ES-I3 (cell line): ENCODE results near the gene ATP8B2.
"Not testable (repeated sequence)": the region's sequence is repeated elsewhere in the genome, so short reads cannot be mapped to it uniquely, and the experiment has no call there.

Experiments used
- H3K36me3 ChIP-seq: 2 replicates; pipeline ENCODE4 v1.6.1; 2013; ENCODE audit warnings: mild to moderate bottlenecking, low read length, control low read depth, moderate library complexity; ENCODE audit not compliant: insufficient read depth
- H3K4me1 ChIP-seq: 2 replicates; pipeline ENCODE4 v1.6.1; 2013; ENCODE audit warnings: mild to moderate bottlenecking, control low read depth, low read length; ENCODE audit not compliant: insufficient read depth
- H3K9ac ChIP-seq: 2 replicates; pipeline ENCODE4 v1.6.1; 2013; ENCODE audit warnings: low read depth, mild to moderate bottlenecking, low read length, moderate library complexity
- H3K9me3 ChIP-seq: 2 replicates; pipeline ENCODE4 v1.6.1; 2013; ENCODE audit warnings: mild to moderate bottlenecking, low read length, moderate library complexity; ENCODE audit not compliant: control insufficient read depth, insufficient read depth

ATP8B2 gene, protein sequence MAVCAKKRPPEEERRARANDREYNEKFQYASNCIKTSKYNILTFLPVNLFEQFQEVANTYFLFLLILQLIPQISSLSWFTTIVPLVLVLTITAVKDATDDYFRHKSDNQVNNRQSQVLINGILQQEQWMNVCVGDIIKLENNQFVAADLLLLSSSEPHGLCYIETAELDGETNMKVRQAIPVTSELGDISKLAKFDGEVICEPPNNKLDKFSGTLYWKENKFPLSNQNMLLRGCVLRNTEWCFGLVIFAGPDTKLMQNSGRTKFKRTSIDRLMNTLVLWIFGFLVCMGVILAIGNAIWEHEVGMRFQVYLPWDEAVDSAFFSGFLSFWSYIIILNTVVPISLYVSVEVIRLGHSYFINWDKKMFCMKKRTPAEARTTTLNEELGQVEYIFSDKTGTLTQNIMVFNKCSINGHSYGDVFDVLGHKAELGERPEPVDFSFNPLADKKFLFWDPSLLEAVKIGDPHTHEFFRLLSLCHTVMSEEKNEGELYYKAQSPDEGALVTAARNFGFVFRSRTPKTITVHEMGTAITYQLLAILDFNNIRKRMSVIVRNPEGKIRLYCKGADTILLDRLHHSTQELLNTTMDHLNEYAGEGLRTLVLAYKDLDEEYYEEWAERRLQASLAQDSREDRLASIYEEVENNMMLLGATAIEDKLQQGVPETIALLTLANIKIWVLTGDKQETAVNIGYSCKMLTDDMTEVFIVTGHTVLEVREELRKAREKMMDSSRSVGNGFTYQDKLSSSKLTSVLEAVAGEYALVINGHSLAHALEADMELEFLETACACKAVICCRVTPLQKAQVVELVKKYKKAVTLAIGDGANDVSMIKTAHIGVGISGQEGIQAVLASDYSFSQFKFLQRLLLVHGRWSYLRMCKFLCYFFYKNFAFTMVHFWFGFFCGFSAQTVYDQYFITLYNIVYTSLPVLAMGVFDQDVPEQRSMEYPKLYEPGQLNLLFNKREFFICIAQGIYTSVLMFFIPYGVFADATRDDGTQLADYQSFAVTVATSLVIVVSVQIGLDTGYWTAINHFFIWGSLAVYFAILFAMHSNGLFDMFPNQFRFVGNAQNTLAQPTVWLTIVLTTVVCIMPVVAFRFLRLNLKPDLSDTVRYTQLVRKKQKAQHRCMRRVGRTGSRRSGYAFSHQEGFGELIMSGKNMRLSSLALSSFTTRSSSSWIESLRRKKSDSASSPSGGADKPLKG

DNA sequence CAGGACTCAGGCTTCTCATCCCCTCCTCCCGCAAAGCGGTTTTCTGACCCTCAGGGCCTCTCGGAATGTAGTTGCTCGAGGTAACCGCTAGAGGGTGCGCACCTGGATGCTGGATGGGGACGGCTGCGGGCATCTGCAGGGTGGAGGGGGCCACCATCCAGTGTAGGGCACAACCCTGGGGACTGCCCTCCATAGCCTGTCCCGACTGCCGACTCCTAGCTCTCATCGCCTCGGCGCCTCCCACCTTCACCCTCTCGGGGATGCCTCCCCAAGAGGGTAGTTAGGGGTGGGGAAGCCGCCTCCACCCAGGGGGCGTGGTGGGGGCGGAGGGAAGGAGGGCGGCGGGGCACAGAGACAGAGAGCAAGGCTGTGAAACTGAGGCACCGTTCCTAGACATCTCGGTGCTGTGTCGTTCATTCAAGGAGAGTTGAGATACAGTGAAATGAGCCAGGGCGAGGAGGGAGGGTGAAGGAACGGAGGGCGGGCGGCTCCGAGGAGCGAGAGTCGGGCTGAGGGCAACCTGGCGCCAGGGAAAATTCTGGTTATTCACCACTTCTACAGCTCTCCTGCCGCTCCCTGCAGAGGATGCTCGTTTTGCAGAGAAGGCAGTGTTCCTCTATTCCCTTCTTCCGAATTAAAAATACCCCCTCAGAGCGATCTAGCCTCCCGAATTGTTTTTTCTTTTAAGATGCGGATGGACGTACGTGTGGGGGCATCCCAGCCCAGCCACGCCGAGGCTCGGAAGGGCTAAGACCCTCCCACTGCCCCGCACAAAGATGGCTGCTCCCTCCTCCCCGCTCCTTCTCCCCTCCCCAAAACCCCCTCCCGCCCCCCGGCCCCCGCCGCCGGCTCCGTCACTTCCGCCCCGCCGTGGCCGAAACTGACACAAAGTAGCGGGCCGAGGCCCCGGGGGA, at the start of gene ATP8B2:
Gene ATP8B2 (plus strand): TSS at position 857 of the 914 bp plus-strand sequence. CDS start 2,617 bp downstream, outside the sequence.
- peaks cover 25% of the 10 kb centered on the region for H3K4me1 ChIP-seq
- no peaks in the 10 kb centered on the region for H3K36me3 ChIP-seq
- no peaks in the 10 kb centered on the region for H3K9me3 ChIP-seq
- H3K9ac ChIP-seq: peak within 1 kb of the TSS; percentile 82

DNA sequence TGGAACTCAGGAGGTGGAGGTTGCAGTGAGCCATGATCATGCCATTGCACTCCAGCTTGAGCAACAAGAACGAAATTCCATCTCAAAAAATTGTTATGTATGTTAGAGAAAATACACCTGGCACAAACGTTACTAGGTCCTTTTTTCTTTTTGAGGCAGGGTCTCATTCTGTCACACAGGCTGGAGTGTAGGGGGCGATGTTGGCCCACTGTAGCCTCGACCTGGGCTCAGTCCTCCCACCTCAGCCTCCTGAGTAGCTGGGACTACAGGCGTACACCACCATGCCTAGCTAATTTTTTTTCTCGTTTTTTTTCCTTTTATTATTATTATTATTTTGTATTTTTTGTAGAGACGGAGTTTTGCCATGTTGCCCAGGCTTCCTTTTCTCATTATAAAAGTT, 48.5 kb upstream of the ATP8B2 start:
- Histone ChIP-seq H3K36me3 (peaks cover 10% of the 10 kb centered on the region; the same call in 1 of the 2 replicates), H3K4me1 (no peaks in the 10 kb centered on the region), H3K9ac (no peak overlapping the region)

GRCh38 chr1:154287591-154287990, 37.7 kb upstream of the ATP8B2 start:
- not testable (repeated sequence) for H3K9me3 ChIP-seq, H3K4me1 ChIP-seq, H3K9ac ChIP-seq, H3K36me3 ChIP-seq

More for the DNA sequence above, 48.5 kb upstream of the ATP8B2 start:
- no peaks in the 10 kb centered on the region for H3K9me3 ChIP-seq

- H3K9ac ChIP-seq: no peak overlapping the region
Measured at GRCh38 chr1:154288661-154289060, 36.7 kb upstream of the ATP8B2 start.

DNA sequence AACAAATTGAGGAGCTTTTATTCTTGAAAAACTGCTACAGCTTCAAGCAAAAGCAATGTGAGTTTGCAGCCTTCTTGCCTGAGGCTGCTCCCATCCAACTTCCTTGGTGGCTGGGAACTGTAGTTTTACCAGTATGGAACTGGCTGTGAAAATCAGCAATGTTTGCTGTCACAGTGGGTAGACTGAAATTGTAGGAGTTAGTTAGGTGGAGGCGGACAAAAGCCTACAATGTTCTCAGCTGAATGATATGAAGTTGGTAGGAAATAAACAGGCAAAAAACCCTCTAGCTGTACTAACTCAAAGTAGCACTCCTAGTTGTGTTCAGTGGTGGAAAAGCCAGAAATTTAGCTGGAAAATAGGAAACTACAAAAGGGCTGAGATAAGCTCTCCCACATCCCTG, 34.4 kb upstream of the ATP8B2 start:
- Histone ChIP-seq H3K9ac (no peak overlapping the region), H3K9me3 (peaks cover 3% of the 10 kb centered on the region; the same call in 1 of the 2 replicates), H3K36me3 (no peaks in the 10 kb centered on the region), H3K4me1 (no peaks in the 10 kb centered on the region)

More at GRCh38 chr1:154288661-154289060, 36.7 kb upstream of the ATP8B2 start:
- Histone ChIP-seq H3K4me1 (no peaks in the 10 kb centered on the region), H3K9me3 (no peaks in the 10 kb centered on the region), H3K36me3 (no peaks in the 10 kb centered on the region)

DNA sequence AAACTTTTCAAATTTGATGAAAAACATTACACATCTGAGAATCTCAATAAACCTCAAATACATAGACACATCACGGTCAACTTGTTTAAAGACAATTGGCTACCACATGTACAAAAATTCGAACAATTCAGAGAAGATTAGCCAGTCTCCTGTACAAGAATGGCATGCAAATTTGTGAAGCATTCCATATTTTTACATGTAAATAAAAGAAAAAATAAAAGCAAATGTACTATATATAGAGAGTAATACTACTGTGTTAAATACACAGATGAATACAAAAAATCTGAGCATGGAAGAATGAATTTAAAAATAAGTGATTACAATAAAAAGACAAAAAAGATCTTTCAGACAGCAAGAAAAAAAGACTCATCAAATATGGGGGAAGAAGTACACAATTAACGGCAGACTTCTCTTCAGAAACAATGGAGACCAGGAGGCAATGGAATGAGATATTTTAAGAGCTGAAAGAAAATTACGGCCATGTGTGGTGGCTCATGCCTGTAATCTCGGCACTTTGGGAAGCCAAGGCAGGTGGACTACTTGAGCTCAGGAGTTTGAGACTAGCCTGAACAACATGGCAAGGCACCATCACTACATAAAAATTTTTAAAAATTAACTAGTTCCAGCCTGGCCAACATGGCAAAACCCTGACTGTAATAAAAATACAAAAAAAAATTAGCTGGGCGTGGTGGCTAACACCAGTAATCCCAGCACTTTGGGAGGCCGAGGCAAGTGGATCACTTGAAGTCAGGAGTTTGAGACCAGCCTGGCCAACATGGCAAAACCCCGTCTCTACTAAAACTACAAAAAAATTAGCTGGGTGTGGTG, 29.7 kb upstream of the ATP8B2 start:
- H3K9ac ChIP-seq: no peak overlapping the region
- peaks cover 3% of the 10 kb centered on the region; the same call in 1 of the 2 replicates for H3K9me3 ChIP-seq
- H3K36me3 ChIP-seq: no peaks in the 10 kb centered on the region
- no peaks in the 10 kb centered on the region for H3K4me1 ChIP-seq

DNA sequence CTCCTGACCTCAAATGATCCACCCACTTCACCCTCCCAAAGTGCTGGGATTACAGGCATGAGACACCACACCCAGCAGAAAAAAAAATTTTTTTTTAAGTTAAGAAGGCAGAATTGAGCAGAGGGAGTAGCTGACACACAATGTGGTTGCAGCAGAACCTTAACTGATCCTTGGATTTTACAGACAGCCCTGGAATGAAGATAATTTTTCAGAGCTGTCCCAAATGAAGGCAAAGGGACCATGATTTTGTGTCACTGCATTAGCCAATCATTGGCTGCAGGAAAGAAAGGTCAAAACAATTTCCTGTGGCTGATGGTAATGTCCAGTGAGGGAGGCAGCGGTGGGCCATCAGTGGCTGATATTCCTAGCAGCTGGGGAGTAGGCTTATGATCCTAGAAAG, 23.7 kb upstream of the ATP8B2 start:
- no peaks in the 10 kb centered on the region for H3K4me1 ChIP-seq
- H3K36me3 ChIP-seq: no peaks in the 10 kb centered on the region
- H3K9ac ChIP-seq: no peak overlapping the region
- H3K9me3 ChIP-seq: no peaks in the 10 kb centered on the region

DNA sequence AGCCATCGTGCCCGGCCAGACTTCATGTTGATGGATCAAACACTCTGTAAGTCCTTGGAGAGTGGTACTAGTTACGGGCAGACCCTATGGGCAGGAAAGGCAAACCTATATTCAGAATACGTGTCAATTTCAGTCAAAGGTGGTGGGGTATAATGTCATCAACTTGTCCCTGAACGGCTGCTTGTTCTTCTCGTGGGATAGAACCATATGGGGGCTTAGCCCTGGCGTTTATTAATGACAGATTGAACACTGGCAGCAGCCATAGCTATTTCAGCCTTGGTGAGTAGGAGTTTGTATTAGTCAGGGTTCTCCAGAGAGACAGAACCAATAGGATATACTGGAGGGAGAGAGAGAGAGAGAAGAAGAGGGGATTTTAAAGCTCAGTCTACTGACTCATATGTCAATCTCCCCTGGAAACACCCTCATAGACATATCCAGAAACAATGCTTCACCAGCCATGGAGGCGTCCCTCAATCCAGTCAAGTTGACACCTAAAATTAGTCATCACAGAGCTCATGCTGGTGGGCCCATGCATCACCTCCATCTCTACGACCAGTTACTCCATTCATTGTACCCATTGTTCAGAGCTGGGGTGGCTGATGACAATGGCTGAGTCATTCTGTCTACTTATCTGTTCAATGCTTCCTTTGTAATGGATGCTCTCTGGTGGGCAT, 20.5 kb upstream of the ATP8B2 start:
- Histone ChIP-seq H3K36me3 (no peaks in the 10 kb centered on the region), H3K9ac (no peak overlapping the region), H3K4me1 (no peaks in the 10 kb centered on the region), H3K9me3 (no peaks in the 10 kb centered on the region)

DNA sequence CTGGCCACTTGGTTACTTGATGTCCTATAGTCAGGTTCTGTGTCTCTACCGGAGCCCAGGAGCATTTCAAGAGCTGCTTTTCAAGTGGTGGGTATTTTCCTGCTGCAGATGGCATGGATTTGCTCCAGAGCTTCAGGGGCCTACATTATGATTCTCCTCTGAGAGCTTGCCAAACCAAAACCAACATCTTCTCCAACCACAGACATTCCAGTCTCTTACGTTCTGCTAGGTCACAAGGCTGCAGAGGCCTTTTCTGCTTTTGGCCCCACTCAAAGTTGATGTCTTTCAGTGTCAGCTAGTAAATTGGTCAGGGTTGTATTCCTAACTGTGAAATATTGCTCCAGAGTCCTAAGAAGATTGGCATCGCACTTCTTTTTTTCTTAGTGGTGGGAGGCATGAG, 19.2 kb upstream of the ATP8B2 start:
- Histone ChIP-seq H3K36me3 (no peaks in the 10 kb centered on the region), H3K9ac (no peak overlapping the region), H3K4me1 (no peaks in the 10 kb centered on the region), H3K9me3 (no peaks in the 10 kb centered on the region)

DNA sequence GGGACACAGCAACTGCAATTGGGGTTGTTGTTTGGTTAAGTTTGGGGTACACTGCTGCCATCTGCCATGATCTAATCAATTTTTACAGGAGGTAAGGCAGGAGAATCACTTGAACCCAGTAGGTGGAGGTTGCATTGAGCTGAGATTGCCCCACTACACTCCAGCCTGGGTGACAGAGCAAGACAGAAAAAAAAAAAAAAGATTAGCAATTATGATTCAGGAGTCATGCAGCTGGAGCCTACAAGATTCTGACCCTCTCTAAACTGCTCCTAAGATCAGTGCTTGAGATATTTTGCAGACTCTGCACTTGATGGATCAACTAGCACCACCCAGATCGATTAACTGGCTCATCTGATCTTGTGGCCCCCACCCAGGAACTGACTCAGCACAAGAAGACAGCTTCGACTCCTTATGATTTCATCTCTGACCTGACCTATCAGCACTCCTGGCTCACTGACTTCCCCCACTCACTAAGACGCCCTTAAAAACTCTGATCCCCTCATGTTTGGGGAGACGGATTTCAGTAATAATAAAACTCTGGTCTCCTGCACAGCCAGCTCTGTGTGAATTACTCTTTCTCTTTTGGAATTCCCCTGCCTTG, 17.6 kb upstream of the ATP8B2 start:
- H3K9me3 ChIP-seq, H3K4me1 ChIP-seq, H3K9ac ChIP-seq, H3K36me3 ChIP-seq: not testable (repeated sequence)

DNA sequence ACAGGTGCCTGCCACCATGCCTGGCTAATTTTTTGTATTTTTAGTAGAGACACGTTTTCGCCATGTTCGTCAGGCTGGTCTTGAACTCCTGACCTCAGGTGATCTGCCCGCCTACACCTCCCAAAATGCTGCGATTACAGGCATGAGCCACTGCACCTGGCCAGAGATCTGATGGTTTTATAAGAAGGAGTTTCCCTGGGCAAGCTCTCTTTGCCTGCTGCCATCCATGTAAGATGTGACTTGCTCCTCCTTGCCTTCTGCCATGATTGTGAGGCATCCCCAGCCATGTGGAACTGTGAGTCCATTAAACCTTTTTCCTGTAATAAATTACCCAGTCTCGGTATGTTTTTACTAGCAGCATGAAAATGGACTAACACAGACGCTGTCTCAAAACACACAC, 16.2 kb upstream of the ATP8B2 start:
- not testable (repeated sequence) for H3K4me1 ChIP-seq, H3K9me3 ChIP-seq, H3K36me3 ChIP-seq, H3K9ac ChIP-seq
